AG04450 (cell line): ENCODE data around the gene KPTN. TPM values are rescaled to one million over a fixed set of nuclear protein-coding genes. Genes with fewer than 3 reads are reported as not detected.

Source experiments
- CTCF ChIA-PET: fragments of 300-600, 350-600 bp; formaldehyde crosslinking; extraction: SDS; loops from one replicate; lab custom pipeline; 2022; ENCODE audit warnings: antibody characterized with exemption, inconsistent platforms; lab: Charles Lee
- POLR2A ChIA-PET: fragments of 350-600 bp; formaldehyde crosslinking; extraction: SDS; loops from one replicate; lab custom pipeline; 2021; ENCODE audit warnings: antibody characterized with exemption, inconsistent platforms; lab: Yijun Ruan, JAX
- DNase-seq: peaks from one replicate; pipeline ENCODE4 v3.0.0-alpha.2; 2011; ENCODE audit warnings: low read depth, low spot score
- H3K27ac ChIP-seq: one replicate; pipeline ENCODE4 v1.5.1; 2012; ENCODE audit warnings: low read depth, low read length, control low read depth
- H3K27me3 ChIP-seq: one replicate; pipeline ENCODE4 v1.6.0; 2012; ENCODE audit warnings: low read length; ENCODE audit not compliant: control insufficient read depth, insufficient read depth
- H3K4me3 ChIP-seq: 2 replicates; pipeline ENCODE4 v1.5.1; 2011; ENCODE audit warnings: mild to moderate bottlenecking, low read depth, low read length, control low read depth
- H3K9me3 ChIP-seq: 2 replicates; pipeline ENCODE4 v1.5.1; 2012; ENCODE audit warnings: low read length; ENCODE audit not compliant: control insufficient read depth, insufficient read depth
- polyA plus RNA-seq: library from polyadenylated mRNA; depleted of rRNA; stranded (reverse); fragments of >200 nt; gene quantifications from 2 replicates; pipeline ENCODE4 v1.2.3, GENCODE V29; 2011
- TF ChIP-seq, protein P1 (sequence below): IDR thresholded peaks from 2 replicates; pipeline ENCODE4 v1.5.1; 2011; ENCODE audit warnings: low read depth, low read length, control low read depth, inconsistent platforms

Gene KPTN
- polyA plus RNA-seq, 1 experiment = 5.7 TPM

DNA sequence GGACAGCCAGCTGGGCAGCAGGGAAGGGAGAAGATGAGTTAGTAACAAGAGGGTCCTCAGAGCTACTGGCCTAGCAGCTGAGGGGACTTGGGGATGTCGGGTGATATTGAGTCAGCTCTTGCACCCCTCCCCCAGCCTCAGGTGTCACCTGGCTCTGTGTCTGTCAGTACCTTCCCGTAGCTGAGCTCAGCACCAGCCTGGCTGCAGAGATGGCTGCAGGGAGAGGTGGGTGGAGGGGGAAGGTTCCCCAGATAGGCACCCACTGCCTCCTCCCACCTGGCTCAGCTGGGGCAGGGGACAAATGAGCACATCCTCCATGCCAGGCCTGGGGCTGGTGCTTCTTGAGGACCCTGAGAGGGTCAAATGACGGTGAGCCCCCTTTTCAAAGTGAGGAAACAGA lies 6.8 kb upstream of the KPTN start:
- TF ChIP-seq, protein P1, sequence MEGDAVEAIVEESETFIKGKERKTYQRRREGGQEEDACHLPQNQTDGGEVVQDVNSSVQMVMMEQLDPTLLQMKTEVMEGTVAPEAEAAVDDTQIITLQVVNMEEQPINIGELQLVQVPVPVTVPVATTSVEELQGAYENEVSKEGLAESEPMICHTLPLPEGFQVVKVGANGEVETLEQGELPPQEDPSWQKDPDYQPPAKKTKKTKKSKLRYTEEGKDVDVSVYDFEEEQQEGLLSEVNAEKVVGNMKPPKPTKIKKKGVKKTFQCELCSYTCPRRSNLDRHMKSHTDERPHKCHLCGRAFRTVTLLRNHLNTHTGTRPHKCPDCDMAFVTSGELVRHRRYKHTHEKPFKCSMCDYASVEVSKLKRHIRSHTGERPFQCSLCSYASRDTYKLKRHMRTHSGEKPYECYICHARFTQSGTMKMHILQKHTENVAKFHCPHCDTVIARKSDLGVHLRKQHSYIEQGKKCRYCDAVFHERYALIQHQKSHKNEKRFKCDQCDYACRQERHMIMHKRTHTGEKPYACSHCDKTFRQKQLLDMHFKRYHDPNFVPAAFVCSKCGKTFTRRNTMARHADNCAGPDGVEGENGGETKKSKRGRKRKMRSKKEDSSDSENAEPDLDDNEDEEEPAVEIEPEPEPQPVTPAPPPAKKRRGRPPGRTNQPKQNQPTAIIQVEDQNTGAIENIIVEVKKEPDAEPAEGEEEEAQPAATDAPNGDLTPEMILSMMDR = no peak
- H3K27me3 ChIP-seq = no peaks in the 10 kb centered on the region
- H3K4me3 ChIP-seq = no peak overlapping the region
- no peaks in the 10 kb centered on the region for H3K9me3 ChIP-seq
- H3K27ac ChIP-seq = no peak overlapping the region
- CTCF ChIA-PET = interaction anchor here (0.6 to 1.1 kb wide), 2 partner anchors 25 to 30 kb away, joined by 4 to 7 read pairs; partner anchors contain the start of gene NAPA
- POLR2A ChIA-PET = no interaction called here
- DNase-seq = no peak

DNA sequence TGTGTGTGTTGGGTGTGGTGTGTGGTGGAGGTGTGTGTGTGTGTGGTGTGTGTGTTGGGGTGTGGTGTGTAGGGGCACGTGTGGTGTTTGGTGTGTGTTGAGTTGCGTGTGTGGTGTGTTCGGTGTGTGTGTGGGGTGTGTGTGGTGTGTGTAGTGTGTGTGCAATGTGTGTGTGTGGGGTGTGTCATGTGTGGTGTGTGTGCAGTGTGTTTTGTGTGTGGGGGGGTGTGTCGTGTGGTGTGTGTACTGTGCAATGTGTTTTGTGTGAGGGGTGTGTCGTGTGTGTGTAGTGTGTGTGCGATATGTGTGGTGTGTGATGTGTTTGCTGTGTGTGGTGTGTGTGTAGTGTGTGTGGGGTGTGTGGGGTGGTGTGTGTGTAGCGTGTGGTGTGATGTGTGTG lies 6.0 kb upstream of the KPTN start:
- DNase-seq = no peak
- POLR2A ChIA-PET = no interaction called here
- H3K27ac ChIP-seq = no peak overlapping the region
- TF ChIP-seq, protein P1 = no peak
- no peak overlapping the region for H3K4me3 ChIP-seq
- CTCF ChIA-PET = interaction anchor here (0.6 kb wide), 2 partner anchors 31 to 929 kb away, joined by 3 to 7 read pairs; no protein-coding TSS in a partner anchor
- no peaks in the 10 kb centered on the region for H3K9me3 ChIP-seq
- H3K27me3 ChIP-seq = no peaks in the 10 kb centered on the region

DNA sequence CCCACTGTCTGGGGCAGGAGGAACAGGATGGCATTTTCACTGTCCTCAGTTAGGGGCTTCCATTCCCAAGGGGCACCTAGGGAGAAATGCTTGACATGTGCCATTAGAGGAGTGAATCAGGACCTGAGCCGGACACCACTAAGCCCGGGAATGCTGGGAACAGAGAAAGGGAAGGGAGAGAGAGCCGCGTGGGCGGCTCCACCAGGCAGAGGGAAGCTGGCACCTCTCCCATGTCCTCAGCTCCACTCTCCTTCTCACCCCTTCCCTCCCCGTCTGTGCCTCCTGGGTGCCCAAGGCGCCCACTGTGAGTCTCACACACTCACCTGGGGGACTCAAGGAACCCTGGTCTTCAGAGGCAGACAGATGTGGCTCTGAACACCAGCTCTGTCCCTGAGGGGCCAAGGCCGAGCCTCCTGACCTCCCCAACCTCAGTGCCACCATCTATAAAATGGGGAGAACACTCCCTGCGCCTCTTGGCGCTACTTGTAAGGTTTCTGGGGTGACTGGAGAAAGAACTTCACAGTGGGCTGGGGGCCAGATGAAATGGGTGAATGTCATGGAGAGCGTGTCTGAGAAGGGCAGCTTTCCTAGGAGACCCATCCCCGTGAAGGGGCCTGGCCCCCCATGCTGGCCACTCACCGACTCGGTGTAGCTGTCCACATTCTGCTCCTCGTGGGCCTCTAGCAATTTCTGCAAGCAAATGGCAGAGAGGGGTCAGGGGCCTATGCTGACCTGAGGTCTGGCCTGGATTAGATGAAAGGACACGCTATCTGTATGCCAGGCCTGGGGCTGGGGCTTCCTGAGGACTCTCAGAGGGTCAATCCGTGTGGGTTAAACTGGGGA lies 5.3 kb upstream of the KPTN start:
- POLR2A ChIA-PET = no interaction called here
- Histone ChIP-seq H3K9me3 (no peaks in the 10 kb centered on the region), H3K4me3 (no peak overlapping the region), H3K27me3 (no peaks in the 10 kb centered on the region), H3K27ac (no peak overlapping the region)
- DNase-seq = no peak
- CTCF ChIA-PET = no interaction called here
- TF ChIP-seq, protein P1 = no peak

DNA sequence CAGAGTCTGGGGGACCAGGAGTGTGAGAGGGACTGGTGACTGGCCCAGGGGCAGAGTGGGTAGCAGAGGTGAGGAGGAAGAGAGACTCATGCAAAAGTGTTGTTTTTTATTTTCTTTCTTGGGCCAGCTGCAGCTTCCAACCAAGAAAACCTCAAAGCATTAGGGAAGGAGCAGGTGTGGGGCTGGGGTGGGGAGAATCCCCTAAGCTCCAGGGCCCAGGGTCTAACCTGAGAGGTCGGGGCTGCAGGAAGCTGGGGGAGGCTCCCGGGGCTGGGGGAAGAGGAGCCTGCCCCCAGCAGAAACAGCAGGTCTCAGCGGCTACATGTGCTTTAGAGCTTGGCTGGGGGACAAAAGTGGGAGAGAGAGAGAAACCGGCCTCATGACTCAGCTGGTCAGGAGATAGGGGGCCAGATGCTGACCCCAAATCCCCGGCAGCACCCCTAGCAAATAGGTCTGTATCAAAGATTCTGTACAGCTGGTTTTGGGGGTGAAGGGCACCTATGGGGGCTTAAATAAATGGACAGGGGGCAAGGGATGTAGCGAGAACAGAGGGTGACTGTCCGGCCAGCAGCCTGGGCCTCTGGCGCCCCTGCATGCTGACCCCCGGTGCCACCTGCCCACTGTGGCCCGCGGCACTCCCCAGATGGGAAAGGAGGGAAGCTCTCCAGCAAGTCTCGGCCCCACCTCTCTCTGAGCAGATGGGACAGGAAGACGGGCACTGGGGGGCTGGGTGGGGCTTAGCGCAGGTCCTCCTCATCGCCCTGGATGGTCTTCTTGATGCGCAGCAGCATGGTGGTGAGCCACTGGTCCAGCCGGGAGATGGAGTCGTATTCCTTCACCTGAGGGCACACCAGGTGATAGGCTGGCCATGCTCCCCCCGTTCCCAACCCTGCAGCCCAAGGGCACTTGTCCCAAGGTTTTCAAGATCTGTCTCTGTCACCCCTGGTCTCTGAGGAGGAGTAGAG lies 3.8 kb upstream of the KPTN start:
- no peaks in the 10 kb centered on the region for H3K27me3 ChIP-seq
- no peak overlapping the region for H3K4me3 ChIP-seq
- H3K27ac ChIP-seq = no peak overlapping the region
- ChIA-PET CTCF (interaction anchor here (0.9 to 1.4 kb wide), 2 partner anchors 28 to 53 kb away, joined by 3 to 7 read pairs; no protein-coding TSS in a partner anchor), POLR2A (no interaction called here)
- DNase-seq = no peak
- no peaks in the 10 kb centered on the region for H3K9me3 ChIP-seq
- TF ChIP-seq, protein P1 = no peak
